Progenitor cell of endocrine pancreas (in vitro differentiated cells): ENCODE data around the gene EYA2. TPM values are rescaled to one million over a fixed set of nuclear protein-coding genes. Genes with fewer than 3 reads are reported as not detected.

Experiments used
- DNase-seq: peaks from one replicate; pipeline ENCODE4 v3.0.0; 2021; ENCODE audit warnings: low spot score; ENCODE audit not compliant: unreplicated experiment
- H3K27ac Mint-ChIP-seq: 2 replicates; pipeline ENCODE4 v1.8.0; 2021; ENCODE audit warnings: mild to moderate bottlenecking, moderate library complexity, mixed read lengths
- H3K27me3 Mint-ChIP-seq: 2 replicates; pipeline ENCODE4 v1.8.0; 2021; ENCODE audit warnings: mixed read lengths
- H3K36me3 Mint-ChIP-seq: 2 replicates; pipeline ENCODE4 v1.8.0; 2022; ENCODE audit warnings: mixed read lengths; ENCODE audit not compliant: insufficient read depth
- H3K4me1 Mint-ChIP-seq: 2 replicates; pipeline ENCODE4 v1.8.0; 2021; ENCODE audit warnings: low read depth, mixed read lengths
- H3K4me3 Mint-ChIP-seq: 2 replicates; pipeline ENCODE4 v1.8.0; 2021; ENCODE audit warnings: low read depth, mild to moderate bottlenecking, moderate library complexity, mixed read lengths
- H3K9me3 Mint-ChIP-seq: 2 replicates; pipeline ENCODE4 v1.8.0; 2021; ENCODE audit warnings: low read depth, mixed read lengths
- CTCF ChIP-seq: fragments of 200-600 bp; sonication (generic); IDR thresholded peaks from one replicate; pipeline ENCODE4 v1.5.0; 2021; ENCODE audit warnings: antibody characterized with exemption, mild to moderate bottlenecking; ENCODE audit not compliant: unreplicated experiment
- total RNA-seq: library from RNA; stranded (reverse); gene quantifications from 2 replicates; pipeline ENCODE4 v1.2.1, GENCODE V29; 2021

Gene EYA2
- total RNA-seq, 1 donor from 2014 or later = 0.53 TPM

GRCh38 chr20:47231382-47232039 lies 336.9 kb downstream of the EYA2 start:
- peaks cover 2% of the 10 kb centered on the region for H3K4me1 Mint-ChIP-seq
- no peaks in the 10 kb centered on the region for H3K27me3 Mint-ChIP-seq
- H3K36me3 Mint-ChIP-seq = peaks cover 29% of the 10 kb centered on the region
- no peak for DNase-seq
- H3K4me3 Mint-ChIP-seq = no peak overlapping the region
- no peaks in the 10 kb centered on the region for H3K9me3 Mint-ChIP-seq
- no peak for TF ChIP-seq CTCF
- H3K27ac Mint-ChIP-seq = peak overlapping the region; percentile 1

GRCh38 chr20:47232518-47232917 lies 337.9 kb downstream of the EYA2 start:
- H3K4me3 Mint-ChIP-seq = no peak overlapping the region
- no peaks in the 10 kb centered on the region for H3K9me3 Mint-ChIP-seq
- no peak overlapping the region for H3K27ac Mint-ChIP-seq
- no peak for TF ChIP-seq CTCF
- H3K36me3 Mint-ChIP-seq = peaks cover 29% of the 10 kb centered on the region
- H3K27me3 Mint-ChIP-seq = no peaks in the 10 kb centered on the region
- no peak for DNase-seq
- H3K4me1 Mint-ChIP-seq = peaks cover 2% of the 10 kb centered on the region

GRCh38 chr20:47233333-47234188 lies 338.9 kb downstream of the EYA2 start:
- peak overlapping the region; percentile 76 for H3K27ac Mint-ChIP-seq
- no peak overlapping the region for H3K4me3 Mint-ChIP-seq
- H3K9me3 Mint-ChIP-seq = no peaks in the 10 kb centered on the region
- peaks cover 34% of the 10 kb centered on the region for H3K36me3 Mint-ChIP-seq
- peaks cover 2% of the 10 kb centered on the region for H3K4me1 Mint-ChIP-seq
- H3K27me3 Mint-ChIP-seq = no peaks in the 10 kb centered on the region
- DNase-seq = no peak
- TF ChIP-seq CTCF = no peak

GRCh38 chr20:47235111-47235510 lies 340.5 kb downstream of the EYA2 start:
- no peak for DNase-seq
- H3K36me3 Mint-ChIP-seq = peaks cover 41% of the 10 kb centered on the region
- no peaks in the 10 kb centered on the region for H3K9me3 Mint-ChIP-seq
- H3K4me3 Mint-ChIP-seq = no peak overlapping the region
- no peaks in the 10 kb centered on the region for H3K4me1 Mint-ChIP-seq
- no peak overlapping the region for H3K27ac Mint-ChIP-seq
- no peaks in the 10 kb centered on the region for H3K27me3 Mint-ChIP-seq
- TF ChIP-seq CTCF = no peak

- no peak for DNase-seq
- TF ChIP-seq CTCF = no peak
- Mint-ChIP-seq H3K27me3 (no peaks in the 10 kb centered on the region), H3K9me3 (no peaks in the 10 kb centered on the region), H3K4me1 (no peaks in the 10 kb centered on the region), H3K4me3 (no peak overlapping the region), H3K27ac (no peak overlapping the region), H3K36me3 (peaks cover 36% of the 10 kb centered on the region)
Measured at GRCh38 chr20:47235853-47236638, 341.4 kb downstream of the EYA2 start.
